ENCODE results near the gene MID1.
A peak's percentile ranks its signal among the peaks of the same experiment; 100 is the strongest.

MID1 gene

DNA sequence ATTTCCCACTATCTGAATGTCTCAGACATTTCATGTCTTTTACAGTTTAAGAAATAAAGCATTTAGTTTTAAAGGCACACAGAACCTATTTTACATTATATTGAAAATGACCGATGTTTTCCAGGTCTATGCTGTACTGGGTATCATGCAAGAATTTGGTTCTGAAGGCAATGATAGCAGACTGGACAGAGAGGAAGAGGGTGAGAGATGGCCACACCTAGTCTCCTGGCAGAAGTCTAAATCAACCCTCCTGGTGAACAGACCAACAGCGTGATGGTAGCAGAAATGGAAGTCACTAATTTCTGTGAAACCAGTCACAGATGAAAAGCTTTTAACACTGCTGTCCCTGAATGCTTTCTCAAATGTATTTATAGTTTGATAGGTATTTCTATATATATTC lies 41.9 kb downstream of the MID1 start:
- no peak overlapping the region for H2BK5ac ChIP-seq (ENCODE audit: low read depth, low read length, poor library complexity, severe bottlenecking)
- H3K9ac ChIP-seq (ENCODE audit: low read length): no peak overlapping the region
- no peak overlapping the region for H4K91ac ChIP-seq (ENCODE audit: low read length)
- no peak overlapping the region for H3K4me2 ChIP-seq (ENCODE audit: low read length, poor library complexity, severe bottlenecking)
- no peak overlapping the region for H2BK12ac ChIP-seq (ENCODE audit: low read length in 2 of 2)
- DNase-seq: no peak
- no peak overlapping the region for H2AFZ ChIP-seq (ENCODE audit: low read depth, low read length)
- H2BK15ac ChIP-seq (ENCODE audit: low read depth, poor library complexity, severe bottlenecking): no peak overlapping the region
- no peak overlapping the region for H3K4ac ChIP-seq (ENCODE audit: low read depth in 1 of 2, low read length in 2 of 2)
- peak overlapping the region; percentile 75 for H3K27ac ChIP-seq (ENCODE audit: low read length, poor library complexity, severe bottlenecking)
- no peak overlapping the region for H3K14ac ChIP-seq (ENCODE audit: low read length in 2 of 2)
- H3K79me1 ChIP-seq (replicated peaks; ENCODE audit: low read length, poor library complexity, severe bottlenecking): peaks cover 1% of the 10 kb centered on the region
- no peak overlapping the region for H2BK120ac ChIP-seq (ENCODE audit: low read depth, low read length)
- H3K9me3 ChIP-seq (ENCODE audit: control insufficient read depth, low read length): peaks cover 9% of the 10 kb centered on the region
- peaks cover 3% of the 10 kb centered on the region for H3K4me1 ChIP-seq (ENCODE audit: control insufficient read depth, insufficient read depth, low read depth, low read length)
- peak overlapping the region in 1 of 2 experiments; percentile 11 for H3K18ac ChIP-seq (ENCODE audit: low read depth in 1 of 2, low read length in 2 of 2)
- no peaks in the 10 kb centered on the region for H3K36me3 ChIP-seq (ENCODE audit: control insufficient read depth in 1 of 2, insufficient read depth in 2 of 2, low read depth in 1 of 2, low read length in 2 of 2)
- no peak overlapping the region for H4K8ac ChIP-seq (ENCODE audit: low read length)
- H3K23ac ChIP-seq (ENCODE audit: low read length in 2 of 2): no peak overlapping the region
- H2AK5ac ChIP-seq (ENCODE audit: low read length, severe bottlenecking): no peak overlapping the region
- H3K4me3 ChIP-seq (ENCODE audit: insufficient read depth in 1 of 2, low read depth in 1 of 2, low read length in 2 of 2): no peak overlapping the region
- WGBS: 100% methylated on average over 1 of the region's 2 CpGs
- H3K27me3 ChIP-seq (ENCODE audit: control insufficient read depth in 1 of 2, insufficient read depth in 1 of 2, low read length in 2 of 2): no peaks in the 10 kb centered on the region

DNA sequence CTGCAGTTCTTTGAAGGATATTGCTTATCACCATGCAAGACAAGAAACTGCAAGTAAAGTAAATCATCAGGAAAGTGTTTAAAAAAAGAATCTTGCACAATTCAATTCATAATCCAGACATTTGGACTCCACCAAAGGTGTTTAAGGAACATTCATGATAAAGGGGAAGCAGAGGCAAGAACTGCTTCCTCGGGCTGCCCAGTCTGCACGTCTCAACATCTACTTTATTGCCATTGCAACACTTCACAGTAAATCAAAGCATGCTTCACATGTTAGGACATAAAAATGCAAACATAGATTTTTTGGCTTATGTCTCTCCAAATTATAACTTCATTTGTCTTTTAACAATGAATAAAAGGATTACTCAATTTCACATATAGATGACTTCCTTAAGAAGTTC lies 42.5 kb downstream of the MID1 start:
- no peak overlapping the region for H3K9ac ChIP-seq (ENCODE audit: low read length)
- no peak overlapping the region for H2BK12ac ChIP-seq (ENCODE audit: low read length in 2 of 2)
- no peak overlapping the region for H3K23ac ChIP-seq (ENCODE audit: low read length in 2 of 2)
- no peak overlapping the region for H3K4me3 ChIP-seq (ENCODE audit: insufficient read depth in 1 of 2, low read depth in 1 of 2, low read length in 2 of 2)
- H3K4me1 ChIP-seq (ENCODE audit: control insufficient read depth, insufficient read depth, low read depth, low read length): peaks cover 3% of the 10 kb centered on the region
- H3K14ac ChIP-seq (ENCODE audit: low read length in 2 of 2): no peak overlapping the region
- peaks cover 5% of the 10 kb centered on the region for H3K9me3 ChIP-seq (ENCODE audit: control insufficient read depth, low read length)
- no peak overlapping the region for H2AK5ac ChIP-seq (ENCODE audit: low read length, severe bottlenecking)
- no peak overlapping the region for H2BK120ac ChIP-seq (ENCODE audit: low read depth, low read length)
- peaks cover 1% of the 10 kb centered on the region for H3K79me1 ChIP-seq (replicated peaks; ENCODE audit: low read length, poor library complexity, severe bottlenecking)
- H3K4me2 ChIP-seq (ENCODE audit: low read length, poor library complexity, severe bottlenecking): no peak overlapping the region
- no peak overlapping the region for H2BK5ac ChIP-seq (ENCODE audit: low read depth, low read length, poor library complexity, severe bottlenecking)
- H3K18ac ChIP-seq (ENCODE audit: low read depth in 1 of 2, low read length in 2 of 2): no peak overlapping the region
- H2AFZ ChIP-seq (ENCODE audit: low read depth, low read length): no peak overlapping the region
- no peak overlapping the region for H3K4ac ChIP-seq (ENCODE audit: low read depth in 1 of 2, low read length in 2 of 2)
- H3K36me3 ChIP-seq (ENCODE audit: control insufficient read depth in 1 of 2, insufficient read depth in 2 of 2, low read depth in 1 of 2, low read length in 2 of 2): no peaks in the 10 kb centered on the region
- H4K91ac ChIP-seq (ENCODE audit: low read length): no peak overlapping the region
- no CpG with 5 or more reads among the region's 2 CpGs for WGBS
- H2BK15ac ChIP-seq (ENCODE audit: low read depth, poor library complexity, severe bottlenecking): no peak overlapping the region
- no peak for DNase-seq
- H3K27ac ChIP-seq (ENCODE audit: low read length, poor library complexity, severe bottlenecking): no peak overlapping the region
- H3K27me3 ChIP-seq (ENCODE audit: control insufficient read depth in 1 of 2, insufficient read depth in 1 of 2, low read length in 2 of 2): no peaks in the 10 kb centered on the region
- no peak overlapping the region for H4K8ac ChIP-seq (ENCODE audit: low read length)

DNA sequence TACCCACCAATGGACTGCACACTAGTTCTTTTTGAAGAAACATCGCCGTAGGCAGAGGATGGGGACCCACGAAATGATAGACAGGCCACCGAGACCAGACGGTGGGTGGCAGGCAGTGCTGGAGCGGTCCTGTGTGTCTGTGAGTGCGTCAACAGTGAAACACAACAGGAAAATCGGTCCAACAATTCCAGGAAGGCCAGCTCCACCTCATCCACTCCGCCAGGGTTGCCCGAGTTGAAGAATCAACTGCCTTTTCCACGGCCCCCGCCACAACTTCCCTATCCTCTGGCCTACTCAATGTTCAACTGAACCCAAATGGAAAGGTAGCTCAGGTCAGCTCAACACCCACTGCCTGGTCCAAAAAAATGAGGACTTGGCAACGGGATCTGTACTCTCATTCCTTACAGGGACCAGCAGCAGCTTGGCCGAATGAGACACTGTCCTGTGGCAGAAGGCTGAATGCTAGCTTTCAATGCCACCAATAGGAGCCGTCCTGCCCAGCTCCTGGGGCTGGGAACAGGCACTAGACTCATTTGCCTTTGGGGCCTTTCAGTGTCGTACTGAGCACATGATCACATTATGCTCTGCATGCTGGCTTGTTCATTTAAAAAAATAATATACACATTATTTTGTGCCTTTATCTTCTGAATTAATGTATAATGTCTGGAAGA lies 43.5 kb downstream of the MID1 start:
- no peak overlapping the region for H3K14ac ChIP-seq (ENCODE audit: low read length in 2 of 2)
- no peak overlapping the region for H3K4me3 ChIP-seq (ENCODE audit: insufficient read depth in 1 of 2, low read depth in 1 of 2, low read length in 2 of 2)
- H3K79me1 ChIP-seq (replicated peaks; ENCODE audit: low read length, poor library complexity, severe bottlenecking): peaks cover under 1% of the 10 kb centered on the region
- peaks cover 3% of the 10 kb centered on the region for H3K4me1 ChIP-seq (ENCODE audit: control insufficient read depth, insufficient read depth, low read depth, low read length)
- H2AK5ac ChIP-seq (ENCODE audit: low read length, severe bottlenecking): peak overlapping the region; percentile 68
- H3K36me3 ChIP-seq (ENCODE audit: control insufficient read depth in 1 of 2, insufficient read depth in 2 of 2, low read depth in 1 of 2, low read length in 2 of 2): no peaks in the 10 kb centered on the region
- H3K18ac ChIP-seq (ENCODE audit: low read depth in 1 of 2, low read length in 2 of 2): peak overlapping the region in 1 of 2 experiments; percentile 43
- peak overlapping the region in 1 of 2 experiments; percentile 77 for H2BK12ac ChIP-seq (ENCODE audit: low read length in 2 of 2)
- H4K91ac ChIP-seq (ENCODE audit: low read length): peak overlapping the region; percentile 75
- no peak overlapping the region for H2BK5ac ChIP-seq (ENCODE audit: low read depth, low read length, poor library complexity, severe bottlenecking)
- H3K4ac ChIP-seq (ENCODE audit: low read depth in 1 of 2, low read length in 2 of 2): peak overlapping the region in 1 of 2 experiments; percentile 35
- H3K4me2 ChIP-seq (ENCODE audit: low read length, poor library complexity, severe bottlenecking): no peak overlapping the region
- H3K27ac ChIP-seq (ENCODE audit: low read length, poor library complexity, severe bottlenecking): no peak overlapping the region
- no peak overlapping the region for H2BK15ac ChIP-seq (ENCODE audit: low read depth, poor library complexity, severe bottlenecking)
- H3K9ac ChIP-seq (ENCODE audit: low read length): no peak overlapping the region
- H3K9me3 ChIP-seq (ENCODE audit: control insufficient read depth, low read length): peaks cover 5% of the 10 kb centered on the region
- no peak overlapping the region for H4K8ac ChIP-seq (ENCODE audit: low read length)
- no peak for DNase-seq
- peak overlapping the region; percentile 34 for H2BK120ac ChIP-seq (ENCODE audit: low read depth, low read length)
- no peak overlapping the region for H3K23ac ChIP-seq (ENCODE audit: low read length in 2 of 2)
- H3K27me3 ChIP-seq (ENCODE audit: control insufficient read depth in 1 of 2, insufficient read depth in 1 of 2, low read length in 2 of 2): no peaks in the 10 kb centered on the region
- no peak overlapping the region for H2AFZ ChIP-seq (ENCODE audit: low read depth, low read length)
- 96% methylated on average over 15 of the region's 16 CpGs for WGBS

DNA sequence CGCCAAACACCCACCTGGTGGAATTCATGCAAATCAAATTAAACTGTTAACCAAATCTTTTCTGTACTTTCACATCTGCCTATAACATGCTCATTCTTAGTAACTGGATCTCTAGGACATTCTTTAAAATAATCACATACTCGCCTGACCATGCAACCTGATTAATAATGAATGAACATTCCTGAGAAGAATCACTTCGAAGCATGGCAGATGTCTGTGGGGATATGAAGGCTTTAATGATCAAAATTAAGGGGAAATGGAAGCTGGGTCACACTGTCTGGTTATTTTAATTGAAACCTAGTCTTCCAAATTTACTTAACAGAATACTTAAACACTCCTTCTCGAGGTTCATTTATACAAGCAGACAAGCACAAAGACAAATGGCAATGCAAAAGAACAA lies 44.2 kb downstream of the MID1 start:
- Histone ChIP-seq H3K27ac (ENCODE audit: low read length, poor library complexity, severe bottlenecking) (no peak overlapping the region), H2AK5ac (ENCODE audit: low read length, severe bottlenecking) (no peak overlapping the region), H3K4me2 (ENCODE audit: low read length, poor library complexity, severe bottlenecking) (no peak overlapping the region), H4K8ac (ENCODE audit: low read length) (no peak overlapping the region), H3K4ac (ENCODE audit: low read depth in 1 of 2, low read length in 2 of 2) (no peak overlapping the region), H2BK5ac (ENCODE audit: low read depth, low read length, poor library complexity, severe bottlenecking) (no peak overlapping the region), H4K91ac (ENCODE audit: low read length) (no peak overlapping the region), H3K79me1 (replicated peaks; ENCODE audit: low read length, poor library complexity, severe bottlenecking) (no peaks in the 10 kb centered on the region), H3K9me3 (ENCODE audit: control insufficient read depth, low read length) (peaks cover 5% of the 10 kb centered on the region), H2AFZ (ENCODE audit: low read depth, low read length) (no peak overlapping the region), H2BK120ac (ENCODE audit: low read depth, low read length) (no peak overlapping the region), H3K36me3 (ENCODE audit: control insufficient read depth in 1 of 2, insufficient read depth in 2 of 2, low read depth in 1 of 2, low read length in 2 of 2) (no peaks in the 10 kb centered on the region), H3K4me3 (ENCODE audit: insufficient read depth in 1 of 2, low read depth in 1 of 2, low read length in 2 of 2) (no peak overlapping the region), H2BK15ac (ENCODE audit: low read depth, poor library complexity, severe bottlenecking) (no peak overlapping the region), H3K4me1 (ENCODE audit: control insufficient read depth, insufficient read depth, low read depth, low read length) (peaks cover 3% of the 10 kb centered on the region), H3K27me3 (ENCODE audit: control insufficient read depth in 1 of 2, insufficient read depth in 1 of 2, low read length in 2 of 2) (no peaks in the 10 kb centered on the region), H2BK12ac (ENCODE audit: low read length in 2 of 2) (no peak overlapping the region), H3K18ac (ENCODE audit: low read depth in 1 of 2, low read length in 2 of 2) (no peak overlapping the region), H3K14ac (ENCODE audit: low read length in 2 of 2) (no peak overlapping the region), H3K9ac (ENCODE audit: low read length) (no peak overlapping the region), H3K23ac (ENCODE audit: low read length in 2 of 2) (no peak overlapping the region)
- WGBS: 60% methylated on average over 2 of the region's 4 CpGs
- DNase-seq: no peak

All from mesenchymal stem cell (in vitro differentiated cells and primary cell).